HG03064 (cell line): ENCODE results near the gene CFAP410.
"Not testable (repeated sequence)": the region's sequence is repeated elsewhere in the genome, so short reads cannot be mapped to it uniquely, and the experiment has no call there.

Experiments
- ATAC-seq: cut with Tn5 transposase; IDR thresholded peaks from one replicate; pipeline ENCODE4 v1.9.1; 2021; ENCODE audit warnings: low read depth; ENCODE audit not compliant: unreplicated experiment

The CFAP410 gene

DNA sequence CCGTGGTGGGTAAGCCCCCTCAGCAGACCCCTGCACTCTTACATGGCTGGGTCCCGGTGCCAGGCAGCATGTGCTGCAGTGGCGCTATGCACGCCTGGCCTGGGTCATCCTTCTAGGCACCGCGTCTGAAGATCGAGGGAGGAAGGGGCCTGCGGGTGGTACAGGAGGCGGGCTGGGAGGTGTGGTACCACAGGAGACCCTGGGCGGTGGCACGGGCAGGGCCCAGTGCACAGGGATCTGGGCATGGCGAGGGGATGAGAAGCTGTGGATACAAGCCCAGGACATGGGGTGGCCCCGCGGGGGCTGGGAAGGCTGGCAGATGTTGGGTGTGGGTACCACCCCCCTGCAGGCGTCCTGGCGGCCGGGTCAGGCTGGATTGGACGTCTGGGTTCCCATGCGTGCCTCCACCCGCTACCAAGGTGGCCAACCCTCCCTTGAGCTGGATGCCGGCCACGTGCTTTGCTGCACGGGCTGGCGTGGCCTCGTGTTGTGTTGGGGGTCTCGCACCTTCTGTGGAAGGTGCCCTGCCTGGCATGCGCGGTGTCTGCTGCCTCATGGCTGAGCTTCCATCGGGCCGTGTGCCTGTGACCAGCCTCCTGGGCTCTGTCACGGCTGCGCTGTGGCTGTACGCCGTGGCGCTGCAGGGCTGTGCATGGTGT lies 19.7 kb downstream of the CFAP410 start:
- no peak for ATAC-seq

DNA sequence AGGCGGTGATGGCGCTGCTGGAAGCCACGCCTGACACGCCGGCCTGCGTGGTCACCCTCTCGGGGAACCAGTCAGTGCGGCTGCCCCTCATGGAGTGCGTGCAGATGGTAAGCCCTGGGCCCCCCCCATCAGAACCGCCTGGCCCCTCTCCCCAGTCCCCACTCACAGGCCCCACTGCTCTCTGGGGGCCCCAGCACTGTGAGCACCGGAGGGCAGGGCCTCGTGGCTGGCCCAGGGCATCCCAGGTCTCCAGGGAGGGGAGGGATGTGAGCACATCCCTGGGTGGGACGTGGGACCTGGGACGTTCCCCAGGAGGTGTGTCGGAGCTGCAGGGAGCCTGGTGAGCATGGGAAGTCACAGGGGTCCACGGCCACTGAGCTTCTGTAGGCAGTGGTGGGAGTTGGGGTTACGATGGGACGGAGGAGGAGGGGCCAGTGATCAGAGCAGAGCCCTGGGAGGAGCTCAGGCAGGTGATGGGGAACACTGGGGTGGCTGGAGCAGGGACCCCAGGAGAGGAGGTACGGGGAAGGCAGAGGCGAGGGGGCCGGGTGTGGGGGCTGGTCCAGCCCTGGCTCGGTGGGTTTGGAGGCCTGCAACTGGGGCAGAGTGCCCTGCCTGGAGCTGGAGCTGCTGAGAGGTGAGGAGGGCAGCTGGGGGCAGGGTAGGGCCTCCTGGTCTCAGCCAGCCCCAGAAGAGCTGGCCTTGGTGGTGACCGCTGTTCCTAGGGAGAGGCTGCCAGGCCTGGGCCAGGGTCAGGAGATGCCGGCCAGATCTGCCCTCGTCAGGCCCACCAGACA lies 20.5 kb downstream of the CFAP410 start:
- no peak for ATAC-seq

DNA sequence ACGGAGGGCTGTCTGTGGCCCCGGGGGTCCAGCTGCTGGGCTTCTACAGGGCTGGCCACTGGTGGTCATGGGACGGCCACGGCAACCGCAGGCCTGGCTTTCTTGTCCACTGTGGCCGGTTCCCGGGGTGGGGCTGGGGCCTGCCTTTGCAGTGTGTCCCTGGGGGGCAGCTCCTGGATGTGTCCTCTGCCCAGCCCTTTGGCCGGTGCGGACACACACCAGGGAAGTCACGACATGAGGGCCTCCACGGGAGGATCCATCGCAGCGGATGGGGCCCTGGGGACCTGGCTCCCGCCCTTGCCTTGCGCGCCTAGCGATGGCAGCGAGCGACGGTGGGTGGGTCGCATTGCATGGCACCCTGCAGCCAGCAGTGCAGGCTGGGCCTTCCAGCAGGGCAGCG lies 21.3 kb downstream of the CFAP410 start:
- ATAC-seq = no peak

DNA sequence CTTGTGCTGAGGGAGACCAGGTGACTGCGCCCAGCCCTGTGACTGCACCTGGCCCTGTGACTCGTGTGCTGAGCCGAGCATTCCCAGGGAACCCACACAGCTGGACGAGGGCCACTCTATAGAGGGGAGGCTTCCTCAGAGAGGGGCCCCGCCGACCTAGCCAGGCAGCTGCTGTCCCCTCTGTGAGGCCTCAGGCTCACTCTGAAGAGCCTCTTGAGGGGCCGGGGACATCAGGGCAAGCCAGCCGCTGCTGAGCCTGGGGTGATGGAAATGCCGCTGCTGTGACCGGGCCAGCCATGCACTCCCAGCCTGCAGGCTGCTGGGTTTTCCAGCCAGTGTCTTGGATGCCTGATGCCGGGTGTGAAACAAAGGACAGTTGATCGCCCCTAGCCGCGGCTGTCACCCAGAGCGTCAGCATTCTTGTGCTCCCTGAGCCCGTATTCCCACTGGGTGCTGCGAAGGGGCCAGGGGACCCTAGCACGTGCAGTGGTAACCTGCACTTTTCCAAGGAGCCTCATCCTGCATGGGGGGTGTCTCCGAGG lies 21.9 kb downstream of the CFAP410 start:
- ATAC-seq = no peak

DNA sequence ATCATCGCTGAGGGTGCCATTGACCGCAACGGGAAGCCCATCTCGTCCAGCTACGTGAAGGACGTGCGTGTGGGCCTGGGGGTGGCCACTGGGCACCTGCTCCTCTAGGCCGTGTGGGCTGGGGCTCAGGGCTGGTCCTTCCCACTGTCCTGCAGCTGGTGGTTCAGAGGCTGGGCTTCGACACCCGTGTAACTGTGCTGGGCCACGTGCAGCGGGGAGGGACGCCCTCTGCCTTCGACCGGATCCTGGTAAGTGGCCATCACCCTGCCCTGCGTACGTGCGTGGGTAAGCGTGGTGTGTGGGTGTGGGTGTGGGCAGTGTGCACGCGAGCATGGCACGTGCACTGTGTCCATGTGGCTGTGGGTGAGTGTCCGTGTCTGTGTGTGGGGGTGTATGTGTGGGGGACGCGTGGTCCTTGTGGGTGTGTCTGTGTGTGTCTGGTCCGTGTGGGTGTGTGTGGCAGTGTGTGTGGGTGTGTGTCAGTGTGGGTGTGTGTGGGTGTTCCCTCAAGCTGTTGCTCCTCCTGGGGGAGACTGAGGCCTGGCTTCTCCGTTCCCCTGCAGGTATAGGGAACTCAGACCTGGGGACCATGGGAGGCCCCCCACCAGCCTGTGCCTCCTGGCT lies 22.8 kb downstream of the CFAP410 start:
- ATAC-seq = no peak

DNA sequence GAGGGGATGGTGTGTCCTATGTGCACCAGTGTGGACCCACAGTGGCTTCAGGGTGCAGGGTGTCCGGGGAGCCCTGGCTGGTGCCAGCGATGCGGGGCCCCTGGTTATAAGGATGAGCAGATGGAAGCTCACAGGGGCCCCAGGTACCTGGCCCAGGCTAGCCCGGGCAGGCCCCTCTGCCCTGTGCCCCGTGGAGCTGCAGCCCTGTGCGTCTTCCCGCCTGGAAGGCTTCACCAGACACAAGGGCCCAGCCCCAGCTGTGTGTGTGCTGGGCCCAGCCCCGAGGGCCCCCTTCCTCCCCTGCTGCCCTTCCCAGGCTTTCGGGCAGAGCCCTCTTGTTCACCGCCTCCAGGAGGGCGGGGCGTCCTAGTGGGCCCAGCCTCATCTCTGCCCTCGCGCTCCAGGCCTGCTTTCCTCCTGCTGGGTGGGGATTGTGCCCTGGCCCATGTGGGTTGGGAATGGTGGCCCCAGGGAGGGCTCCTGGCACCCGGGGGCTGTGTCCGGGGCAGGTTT lies 23.4 kb downstream of the CFAP410 start:
- no peak for ATAC-seq

DNA sequence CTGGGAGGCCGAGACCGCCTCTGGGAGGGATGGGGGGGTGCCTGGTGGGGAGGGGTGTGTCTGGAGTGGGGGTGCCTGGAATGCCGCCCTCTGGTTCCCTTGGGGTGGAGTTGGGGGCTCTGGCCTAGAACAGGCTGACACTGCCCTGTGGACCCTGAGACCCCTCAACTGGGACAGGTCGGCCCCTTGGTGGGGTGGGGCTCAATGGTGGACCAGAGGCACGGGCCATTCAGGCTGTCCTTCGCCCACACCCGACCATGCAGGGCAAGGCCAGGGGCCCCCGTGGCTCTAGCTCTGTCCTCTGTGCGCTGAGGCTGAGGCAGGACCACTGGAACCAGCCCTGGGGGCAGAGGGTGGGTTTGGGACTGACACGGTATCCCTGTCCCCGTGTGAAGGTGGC lies 24.6 kb downstream of the CFAP410 start:
- ATAC-seq = no peak

DNA sequence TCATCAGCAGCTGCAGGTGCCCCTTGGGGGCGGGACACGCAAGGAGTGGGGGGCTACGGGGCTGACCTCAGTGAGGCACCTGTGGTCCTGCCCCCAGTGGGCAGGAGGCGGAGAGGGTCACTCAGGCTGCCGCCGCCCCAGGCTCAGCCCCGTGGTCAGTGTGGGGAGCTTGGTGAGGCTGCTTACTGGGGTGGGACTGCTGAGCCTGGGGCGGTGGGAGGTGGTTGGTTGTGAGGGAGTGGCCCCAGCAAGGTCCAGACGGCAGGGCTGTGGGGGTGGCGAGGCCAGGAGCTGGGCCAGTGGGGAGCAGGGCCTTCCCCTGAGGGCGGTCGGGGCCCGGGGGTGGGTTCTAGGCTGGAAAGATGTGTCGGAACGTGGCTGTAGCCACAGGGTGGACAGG lies 25.1 kb downstream of the CFAP410 start:
- ATAC-seq = no peak

DNA sequence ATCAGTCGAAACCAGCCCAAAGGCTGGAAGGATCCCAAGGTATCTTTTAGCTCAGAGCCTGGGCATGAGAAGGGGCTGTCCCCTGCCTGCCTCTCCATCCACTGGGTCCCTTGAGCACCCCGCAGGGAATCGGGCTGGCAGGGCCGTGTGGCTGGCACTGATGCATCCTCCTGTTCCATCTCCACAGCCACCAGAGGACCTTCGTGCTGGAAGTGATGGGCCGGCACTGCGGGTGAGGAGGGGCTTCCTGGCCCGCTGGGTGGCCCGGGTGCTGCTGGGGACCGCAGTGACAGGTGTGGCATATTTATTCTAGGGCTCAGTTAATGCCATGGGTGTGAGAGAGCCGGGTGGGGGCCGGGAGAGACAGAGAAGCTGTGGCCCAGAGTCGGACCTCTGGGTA lies 25.7 kb downstream of the CFAP410 start:
- ATAC-seq = no peak

DNA sequence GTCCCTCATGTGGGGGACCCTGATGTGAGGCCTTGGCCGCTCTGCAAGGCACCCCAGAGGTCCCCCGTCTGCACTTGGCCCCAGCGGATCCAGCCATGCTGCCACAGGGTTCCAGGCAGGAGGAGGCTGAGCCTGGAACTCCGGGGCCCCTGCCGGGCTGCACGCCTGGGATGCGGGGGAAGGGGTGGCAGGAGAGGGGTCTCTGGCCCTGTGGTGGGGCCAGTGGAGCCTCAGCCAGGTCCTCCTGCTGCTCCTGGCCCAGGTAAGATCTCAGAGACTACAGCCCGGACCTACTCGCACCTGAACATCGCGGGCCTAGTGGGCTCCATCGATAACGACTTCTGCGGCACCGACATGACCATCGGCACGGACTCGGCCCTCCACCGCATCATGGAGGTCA lies 26.5 kb downstream of the CFAP410 start:
- no peak for ATAC-seq

DNA sequence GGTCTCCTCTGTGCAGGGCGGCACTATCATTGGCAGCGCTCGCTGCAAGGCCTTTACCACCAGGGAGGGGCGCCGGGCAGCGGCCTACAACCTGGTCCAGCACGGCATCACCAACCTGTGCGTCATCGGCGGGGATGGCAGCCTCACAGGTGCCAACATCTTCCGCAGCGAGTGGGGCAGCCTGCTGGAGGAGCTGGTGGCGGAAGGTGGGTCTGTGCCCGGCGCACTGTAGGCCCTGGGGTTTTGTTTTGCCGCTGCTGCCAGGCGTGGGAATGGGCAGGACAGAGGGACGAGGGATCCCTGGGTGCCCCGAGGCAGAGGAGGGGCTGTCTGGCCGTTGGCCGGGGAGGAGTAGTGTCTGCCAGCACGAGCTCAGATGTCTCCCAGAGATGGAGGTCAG lies 27.1 kb downstream of the CFAP410 start:
- no peak for ATAC-seq

DNA sequence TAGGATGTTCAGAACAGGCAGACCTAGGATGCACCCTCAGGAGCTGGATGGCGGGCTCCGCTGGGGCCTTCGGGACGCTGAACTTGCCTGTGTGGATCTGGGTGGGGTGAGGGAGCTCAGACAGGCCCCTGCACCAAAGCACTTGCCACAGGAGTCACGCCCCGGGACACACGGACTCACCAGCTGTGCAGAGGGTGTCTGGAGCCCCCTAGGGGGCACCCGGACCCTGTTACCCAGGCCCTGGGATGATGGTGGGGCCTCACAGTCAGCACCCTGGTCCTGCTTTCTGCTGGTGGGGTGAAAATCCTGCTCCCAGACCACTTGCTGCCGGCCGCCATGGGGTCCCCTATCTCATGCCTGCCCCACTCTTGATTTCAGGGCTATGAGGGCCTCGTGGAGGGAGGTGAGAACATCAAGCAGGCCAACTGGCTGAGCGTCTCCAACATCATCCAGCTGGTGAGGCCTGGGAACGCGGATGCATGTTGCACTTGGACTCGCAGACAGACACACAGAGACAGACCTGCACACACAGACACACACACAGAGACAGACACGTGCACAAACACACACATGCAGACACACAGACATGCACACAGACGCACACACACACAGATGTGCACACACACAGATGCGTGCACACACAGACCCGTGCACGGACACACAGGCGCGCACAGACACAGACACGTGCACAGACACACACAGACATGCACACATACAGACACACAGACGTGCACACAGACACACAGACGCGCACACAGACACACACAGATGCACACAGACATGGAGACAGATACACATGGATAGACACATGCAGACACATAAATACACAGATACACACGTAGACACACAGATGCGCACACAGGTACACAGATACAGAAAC lies 28.3 kb downstream of the CFAP410 start:
- no peak for ATAC-seq

DNA sequence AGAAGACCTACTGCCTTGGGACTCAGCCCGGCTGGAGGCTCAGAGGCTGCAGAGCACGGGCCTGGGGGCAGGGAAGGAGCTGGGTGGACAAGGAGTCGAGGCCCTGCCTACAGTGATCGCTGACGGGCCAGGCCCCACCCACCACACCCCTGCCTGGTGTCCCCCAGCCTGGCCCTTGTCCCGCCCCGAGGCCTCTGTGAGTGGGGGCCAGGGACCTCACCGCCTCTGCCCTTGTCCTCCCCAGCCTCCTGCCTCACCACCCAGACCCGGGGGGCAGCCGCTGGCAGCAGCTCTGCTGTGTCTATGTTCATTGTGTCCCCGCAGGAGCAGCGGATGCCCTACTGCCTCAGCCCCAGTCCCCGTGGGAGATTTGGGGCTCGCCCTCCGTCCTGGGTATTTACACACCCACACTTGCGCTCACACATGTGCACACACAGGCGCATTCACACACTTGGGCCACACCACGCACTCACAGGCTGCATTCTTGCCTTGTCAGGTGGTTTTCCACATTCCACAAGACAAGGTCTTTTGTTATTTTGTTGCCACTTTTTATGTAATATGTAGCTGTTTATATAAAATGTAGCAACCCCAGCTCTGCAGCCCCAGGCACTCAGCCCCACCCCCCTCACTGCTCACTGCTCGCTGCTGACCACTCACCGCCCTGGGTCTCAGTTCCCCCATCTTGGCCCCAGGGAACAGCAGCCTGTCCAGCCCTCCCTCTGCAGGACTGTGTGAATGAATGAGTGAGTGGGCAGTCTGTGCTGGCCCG lies 32.1 kb downstream of the CFAP410 start:
- ATAC-seq = no peak

DNA sequence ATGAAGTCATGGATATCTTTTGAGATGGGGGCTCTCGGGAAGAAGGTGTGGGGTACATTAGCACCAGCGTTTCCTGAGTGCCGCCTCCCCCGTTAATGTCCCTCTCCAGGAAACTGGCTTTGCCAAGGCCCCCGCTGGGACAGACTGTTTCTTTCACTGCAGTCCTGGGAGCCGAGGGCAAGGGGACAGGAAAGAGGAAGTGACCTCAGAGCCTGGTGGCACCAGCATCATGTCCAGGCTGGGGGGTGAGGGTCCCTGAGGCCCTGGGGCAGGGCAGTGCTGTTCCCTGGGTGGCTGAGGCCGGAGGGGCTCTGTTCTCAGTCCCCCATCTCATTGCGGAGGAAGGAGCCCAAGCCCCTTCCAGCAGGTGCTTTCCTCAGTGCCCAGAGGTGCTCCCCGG lies 33.5 kb downstream of the CFAP410 start:
- no peak for ATAC-seq

DNA sequence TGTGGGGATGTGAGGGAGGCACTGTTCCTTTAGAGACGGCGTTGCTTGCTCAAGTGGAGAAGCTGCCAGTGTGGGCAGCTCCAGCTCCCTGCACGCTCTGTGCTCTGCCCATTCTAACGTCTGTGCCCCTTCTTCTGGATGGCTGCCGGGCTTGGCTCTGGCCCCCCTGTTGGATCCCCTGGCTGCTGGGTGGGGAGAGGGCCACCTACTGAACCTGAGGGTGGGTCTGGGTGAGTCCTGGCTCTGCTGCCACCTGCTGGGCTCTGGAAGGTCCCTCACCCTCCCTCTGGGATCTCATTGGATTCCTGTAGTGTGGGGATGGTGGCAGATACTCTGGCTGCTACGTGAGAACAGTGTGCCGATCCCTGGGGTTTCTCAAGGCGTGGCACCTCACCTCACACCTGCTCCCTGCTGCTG lies 34.3 kb downstream of the CFAP410 start:
- no peak for ATAC-seq

DNA sequence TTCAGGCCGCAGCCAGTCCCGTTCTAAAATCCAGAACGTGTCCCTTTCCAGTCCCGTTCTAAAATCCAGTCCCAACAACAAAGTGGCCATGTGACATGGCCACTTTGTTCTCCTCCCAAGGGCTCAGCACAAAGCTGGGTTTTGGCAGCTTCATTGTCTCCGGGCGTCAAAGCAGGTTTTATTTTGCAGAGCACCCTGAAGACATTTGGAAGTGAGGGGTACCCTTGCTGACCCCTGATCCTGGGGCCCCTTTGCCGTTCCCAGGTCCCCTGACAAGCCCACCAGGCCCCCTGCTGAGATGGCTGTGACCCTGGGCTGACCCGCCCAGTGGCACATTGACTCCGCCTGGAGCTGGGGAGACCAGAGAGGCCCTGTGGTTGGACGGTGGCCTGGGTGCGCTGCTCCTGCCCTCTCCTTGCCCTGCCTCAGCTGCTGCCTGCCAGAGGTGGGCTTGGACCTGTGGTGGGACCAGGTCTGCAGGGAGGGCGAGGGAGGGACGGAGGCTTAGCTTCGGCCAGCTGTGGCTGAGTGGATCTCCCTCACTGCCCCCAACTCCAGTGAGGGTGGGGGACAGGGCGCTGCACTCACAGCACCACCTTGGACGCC lies 35.1 kb downstream of the CFAP410 start:
- no peak for ATAC-seq

DNA sequence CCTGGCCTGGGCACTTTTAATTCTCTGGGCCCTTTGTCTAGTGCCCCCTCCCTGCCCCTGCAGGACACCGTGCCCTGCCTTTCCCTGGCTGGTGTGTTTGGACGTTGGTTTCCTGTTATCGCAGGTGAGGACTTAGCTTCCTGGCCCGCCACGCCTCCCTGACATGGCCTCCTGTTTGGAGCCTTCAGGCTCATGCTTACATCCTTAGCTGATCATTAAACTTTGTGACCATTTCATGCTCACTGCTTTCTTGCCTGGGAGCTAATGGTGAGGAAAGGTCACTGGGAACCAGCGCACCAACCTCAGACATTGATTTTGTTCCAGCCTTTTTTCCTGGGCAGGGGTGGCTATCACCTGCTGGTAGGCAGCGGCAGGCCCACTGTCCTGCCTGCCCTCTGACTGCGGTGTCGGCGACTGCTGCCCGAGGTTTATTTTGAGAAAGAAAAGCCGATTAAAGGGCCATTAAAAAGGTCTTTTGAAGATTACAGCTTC lies 35.7 kb downstream of the CFAP410 start:
- no peak for ATAC-seq

DNA sequence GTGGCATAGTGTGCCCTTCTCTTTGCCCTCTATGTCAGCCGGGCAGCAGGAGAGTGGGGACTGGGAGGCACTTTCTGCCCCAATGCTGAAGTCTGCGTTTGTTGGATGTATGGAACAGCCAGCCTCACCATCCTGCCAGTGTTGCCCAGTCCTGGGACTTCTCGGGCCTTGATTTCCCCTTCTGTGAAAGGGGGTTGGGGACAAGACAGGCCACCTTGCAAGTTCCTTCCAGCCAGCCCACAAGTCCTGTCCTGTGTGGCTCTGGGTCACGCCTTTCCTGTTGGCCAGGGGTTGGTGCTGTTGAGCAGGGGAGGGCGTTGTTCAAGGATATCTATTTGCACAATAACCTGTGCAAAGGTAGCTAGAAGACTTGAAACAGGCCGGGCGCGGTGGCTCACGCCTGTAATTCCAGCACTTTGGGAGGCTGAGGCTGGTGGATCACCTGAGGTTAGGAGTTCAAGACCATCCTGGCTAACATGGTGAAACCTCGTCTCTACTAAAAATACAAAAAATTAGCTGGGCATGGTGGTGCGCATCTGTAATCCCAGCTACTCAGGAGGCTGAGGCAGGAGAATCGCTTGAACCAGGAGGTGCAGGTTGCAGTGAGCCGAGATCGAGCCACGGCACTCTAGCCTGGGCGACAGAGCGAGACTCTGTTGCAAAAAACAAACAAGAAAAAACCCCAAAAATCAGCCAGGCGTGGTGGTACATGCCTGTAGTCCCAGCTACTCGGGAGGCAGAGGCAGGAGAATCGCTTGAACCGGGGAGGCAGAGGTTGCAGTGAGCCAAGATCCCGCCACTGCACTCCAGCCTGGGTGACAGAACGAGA lies 36.4 kb downstream of the CFAP410 start:
- not testable (repeated sequence) for ATAC-seq
